ENCODE data around the gene GRPR. TPM values are rescaled to one million over a fixed set of nuclear protein-coding genes. Genes with fewer than 3 reads are reported as not detected.

GRPR gene
- total and polyA plus RNA-seq, 11 donors = 0.16 to 0.58 (median 0.27) TPM; not detected in 1

- no peak overlapping the region for H3K27ac ChIP-seq
- H3K9me3 ChIP-seq = no peaks in the 10 kb centered on the region
- no peak overlapping the region for H3K4me3 ChIP-seq
- 82 to 92% (median 89%) methylated on average over 6 of the region's 6 CpGs for WGBS, 4 donors
- intact Hi-C loops (cut with DNase I) = no loop called here
- no peaks in the 10 kb centered on the region for H3K4me1 ChIP-seq
- no peak for ATAC-seq
- H3K27me3 ChIP-seq = peaks cover 0 to 38% (median 0%) of the 10 kb centered on the region in 9 donors
- H3K36me3 ChIP-seq = no peaks in the 10 kb centered on the region
- no peak for DNase-seq
- TF ChIP-seq CTCF (IDR thresholded peaks at IDR 0.05) (no peak), POLR2A (IDR thresholded peaks at IDR 0.05) (no peak)
Observed at GRCh38 chrX:16191605-16192004, 68.2 kb downstream of the GRPR start.

- ATAC-seq (no peak), DNase-seq (no peak)
- H3K9me3 ChIP-seq = no peaks in the 10 kb centered on the region
- H3K27me3 ChIP-seq = peaks cover 0 to 48% (median 0%) of the 10 kb centered on the region in 9 donors
- intact Hi-C loops (cut with DNase I) = no loop called here
- H3K27ac ChIP-seq = no peak overlapping the region
- no peaks in the 10 kb centered on the region for H3K4me1 ChIP-seq
- TF ChIP-seq POLR2A (IDR thresholded peaks at IDR 0.05) = no peak
- no peak for TF ChIP-seq CTCF (IDR thresholded peaks at IDR 0.05)
- no peaks in the 10 kb centered on the region for H3K36me3 ChIP-seq
- no peak overlapping the region for H3K4me3 ChIP-seq
Observed at GRCh38 chrX:16196829-16197228, 73.5 kb downstream of the GRPR start.

- intact Hi-C loops (cut with DNase I) = no loop called here
- H3K36me3 ChIP-seq = no peaks in the 10 kb centered on the region
- 26 to 67% (median 50%) methylated on average over 1 of the region's 1 CpG for WGBS, 4 donors
- no peak for TF ChIP-seq CTCF (IDR thresholded peaks at IDR 0.05)
- TF ChIP-seq POLR2A (IDR thresholded peaks at IDR 0.05) = no peak
- no peak overlapping the region for H3K4me3 ChIP-seq
- no peak overlapping the region for H3K27ac ChIP-seq
- H3K4me1 ChIP-seq = no peaks in the 10 kb centered on the region
- ATAC-seq = no peak
- no peak for DNase-seq
- peaks cover 0 to 5% (median 0%) of the 10 kb centered on the region in 12 donors for H3K9me3 ChIP-seq
- peaks cover 0 to 49% (median 0%) of the 10 kb centered on the region in 9 donors for H3K27me3 ChIP-seq
Observed at GRCh38 chrX:16199343-16199742, 76.0 kb downstream of the GRPR start.

- no peak overlapping the region for H3K4me3 ChIP-seq
- no peak overlapping the region for H3K27ac ChIP-seq
- no peaks in the 10 kb centered on the region for H3K36me3 ChIP-seq
- intact Hi-C loops (cut with DNase I) = no loop called here
- peaks cover 0 to 5% (median 0%) of the 10 kb centered on the region in 12 donors for H3K9me3 ChIP-seq
- H3K4me1 ChIP-seq = no peaks in the 10 kb centered on the region
- WGBS, 4 donors = 72 to 89% (median 86%) methylated on average over 4 of the region's 4 CpGs
- peaks cover 0 to 32% (median 0%) of the 10 kb centered on the region in 9 donors for H3K27me3 ChIP-seq
- DNase-seq (no peak), ATAC-seq (no peak)
- TF ChIP-seq CTCF (IDR thresholded peaks at IDR 0.05) (no peak), POLR2A (IDR thresholded peaks at IDR 0.05) (no peak)
Observed at GRCh38 chrX:16202943-16203342, 79.6 kb downstream of the GRPR start.

Other genes starting within 250 kb of the GRPR start
- gene MAGEB17, start 43.9 kb downstream of the GRPR start, total RNA-seq = under 1 TPM in 1 of 9 donors, not detected in 8; 0.19 TPM
- under 1 TPM; 0.14 to 0.15 TPM for gene MAGEB17, start 43.9 kb downstream of the GRPR start, polyA plus RNA-seq